Activated CD4-positive, CD25-positive, alpha-beta regulatory T cell treated with anti-CD3 and anti-CD28 coated beads, Interleukin-2, amount 50 U/mL, for 24 hours (primary cell): Measurements from ENCODE around the gene PRPF6.

Experiments
- ATAC-seq, 2 donors: fragments of 150-1000 bp; cut with Tn5 transposase; one replicate each; pipeline ENCODE4 v1.10.0; 2021; ENCODE audit warnings: mild to moderate bottlenecking in 1 of 2, moderate library complexity in 1 of 2

Gene PRPF6

DNA sequence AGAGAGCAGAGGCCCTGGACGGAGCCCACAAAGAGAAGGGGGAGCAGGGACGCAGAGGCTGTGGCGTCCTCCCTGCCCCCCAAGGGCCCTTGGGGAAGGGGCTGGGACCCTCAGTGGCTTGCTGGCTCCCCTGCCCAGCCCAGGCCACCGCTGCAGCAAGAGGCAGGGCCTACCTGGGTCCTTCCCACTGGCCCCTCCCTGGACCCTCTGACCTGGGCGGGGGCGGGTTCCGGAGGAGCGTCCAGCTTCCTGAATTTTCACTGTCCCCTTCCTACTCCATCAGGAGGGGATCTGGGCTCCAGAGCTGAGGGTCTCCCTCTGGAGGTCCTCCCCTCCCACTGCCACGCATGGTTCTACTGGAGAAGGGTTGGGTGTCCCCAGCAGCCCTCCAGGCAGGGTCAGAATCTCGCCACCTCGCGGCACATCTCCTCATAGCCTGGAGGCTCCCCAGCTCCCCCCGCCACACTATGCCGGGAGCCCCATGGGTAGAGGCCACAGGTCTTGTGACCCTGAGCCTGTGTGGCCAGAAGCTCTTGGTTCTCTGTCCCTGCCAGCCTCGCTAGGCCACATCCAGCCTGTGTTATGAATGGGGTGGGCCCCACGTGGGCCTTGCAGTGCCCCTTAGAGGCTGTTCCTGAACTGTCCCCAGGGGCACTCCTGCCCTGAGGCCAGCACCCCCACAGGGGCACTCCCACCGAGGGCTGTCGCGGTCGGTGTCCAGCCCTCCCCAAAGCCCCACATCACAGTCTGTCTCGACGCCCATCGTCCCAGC, 69.5 kb downstream of the PRPF6 start:
- no peak for ATAC-seq

GRCh38 chr20:64051033-64051452, 70.1 kb downstream of the PRPF6 start:
- ATAC-seq: no peak

GRCh38 chr20:64051561-64052325, 70.8 kb downstream of the PRPF6 start:
- no peak for ATAC-seq

DNA sequence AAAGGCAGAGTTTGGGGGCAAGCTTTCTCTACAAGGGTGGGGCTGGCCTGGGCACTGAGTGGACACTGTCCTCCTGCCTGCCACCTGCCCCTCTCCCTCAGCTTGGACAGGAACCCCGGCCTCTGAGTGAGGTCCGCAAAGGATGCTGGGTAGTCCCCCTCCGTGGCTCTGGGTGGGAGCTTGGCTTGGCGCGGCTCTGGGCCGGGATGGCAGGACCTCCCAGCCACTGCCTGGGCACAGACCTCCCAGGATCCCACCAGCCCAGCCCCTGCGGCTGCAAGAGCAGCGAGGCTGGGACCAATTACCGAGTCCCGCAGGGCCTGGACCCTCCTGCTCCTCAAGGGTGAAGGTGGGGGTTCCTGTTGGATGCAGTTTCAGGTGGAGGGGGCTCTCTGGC, 71.4 kb downstream of the PRPF6 start:
- no peak for ATAC-seq

DNA sequence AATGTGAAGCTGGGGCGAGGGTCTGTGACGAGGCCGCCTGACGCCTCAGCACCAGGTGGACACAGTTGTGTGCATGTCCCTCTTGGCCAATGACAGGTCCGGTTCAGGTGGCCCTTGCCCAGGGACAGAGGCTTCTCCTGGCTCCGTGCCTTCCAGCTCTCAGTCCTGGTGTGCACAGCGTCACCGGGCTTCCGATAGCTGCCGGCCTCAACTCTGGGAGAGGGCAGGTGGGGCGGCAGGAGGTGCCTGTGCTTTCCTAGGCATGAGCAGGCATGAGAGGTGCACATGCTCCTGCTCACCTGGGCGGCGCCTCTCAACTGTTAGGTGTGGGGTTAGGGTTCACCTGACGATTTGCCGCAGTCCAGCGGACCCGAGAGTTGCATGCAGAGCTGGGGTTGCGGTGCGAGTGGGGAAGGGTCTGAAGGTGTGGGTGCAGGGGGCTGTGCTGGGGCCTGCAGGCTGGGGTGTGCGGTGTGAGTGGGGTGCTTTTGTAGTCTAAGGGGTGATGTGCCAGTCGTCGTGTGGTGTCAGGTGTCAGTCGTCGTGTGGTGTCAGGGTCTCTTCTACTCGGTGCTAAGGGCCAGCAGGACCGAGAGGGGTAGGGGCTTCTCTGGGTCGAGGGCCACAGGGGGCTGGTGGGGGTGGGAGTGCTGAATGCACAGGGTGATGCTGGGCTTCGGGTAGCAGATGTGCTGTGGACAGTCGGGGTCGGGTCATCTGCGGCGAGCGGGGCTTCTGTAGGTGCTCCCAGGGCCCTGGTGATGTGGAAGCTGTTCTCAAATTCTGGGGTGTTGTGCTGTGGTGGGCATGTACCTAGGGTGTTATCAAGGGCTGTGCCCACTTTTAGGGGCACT, 72.3 kb downstream of the PRPF6 start:
- no peak for ATAC-seq

DNA sequence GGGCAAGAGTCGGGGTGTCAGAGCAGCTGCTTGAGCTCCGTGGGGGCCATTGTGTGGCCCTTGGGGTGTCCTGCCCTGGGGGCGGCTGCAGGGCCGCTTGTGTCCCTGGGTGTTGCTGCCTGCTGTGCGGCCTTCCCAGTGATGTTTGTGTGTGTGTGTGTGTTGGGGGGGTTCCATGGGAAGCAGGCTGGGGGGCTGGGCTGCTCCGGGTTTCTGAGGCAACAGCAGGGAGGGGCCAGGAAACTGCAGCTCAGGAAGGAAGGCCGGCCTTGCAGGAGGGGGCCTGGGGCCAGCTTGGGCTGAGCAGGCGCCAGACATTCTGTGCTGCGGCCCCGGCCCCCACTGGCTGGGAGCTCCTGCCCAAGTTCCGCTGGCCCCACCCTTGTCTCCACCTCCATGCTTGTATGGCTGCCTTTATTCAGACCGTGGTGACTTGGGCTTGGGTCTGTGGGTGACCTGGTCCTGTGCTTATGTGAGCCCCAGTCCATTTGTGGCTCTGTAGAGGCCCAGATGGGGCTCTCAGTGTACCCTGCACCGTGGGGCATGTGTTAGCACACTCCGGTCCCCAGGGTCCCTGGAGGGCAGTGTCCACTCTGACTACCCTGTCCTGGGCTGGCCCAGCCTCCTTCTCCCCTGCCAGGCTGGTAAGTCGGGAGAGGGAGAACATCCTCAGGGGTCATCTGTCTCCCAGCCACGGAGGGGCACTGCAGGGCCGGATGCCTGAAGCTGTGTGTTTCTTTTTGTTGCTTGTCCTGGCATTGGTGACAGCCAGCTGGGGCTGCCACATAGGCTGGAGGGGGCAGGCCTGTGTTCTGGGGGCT, 73.1 kb downstream of the PRPF6 start:
- ATAC-seq: no peak

DNA sequence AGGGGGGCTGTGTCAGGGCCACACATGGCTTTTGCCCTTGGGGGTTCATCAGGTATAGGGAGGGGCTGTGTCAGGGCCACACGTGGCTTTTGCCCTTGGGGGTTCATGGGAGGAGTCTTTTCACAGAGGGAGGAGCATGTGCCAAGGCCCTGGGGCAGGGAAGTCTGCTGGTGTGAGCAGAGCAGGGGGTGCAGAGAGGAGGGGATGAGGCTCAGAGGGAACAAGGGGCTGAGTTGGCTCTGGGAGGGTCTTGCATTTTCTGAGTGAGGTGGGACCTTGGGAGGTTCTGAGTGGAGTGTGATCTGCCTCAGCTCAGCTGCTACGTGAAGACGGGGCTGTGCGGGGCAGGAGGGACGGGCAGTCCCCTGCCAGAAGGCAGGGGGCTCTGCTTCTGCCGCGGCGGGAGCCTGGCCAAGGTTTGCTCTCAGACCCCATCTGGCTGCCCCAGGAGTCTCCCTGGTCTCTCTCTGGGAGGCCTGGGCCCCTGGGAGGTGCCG, 74.5 kb downstream of the PRPF6 start:
- ATAC-seq: no peak

GRCh38 chr20:64055893-64056638, 75.1 kb downstream of the PRPF6 start:
- no peak for ATAC-seq

GRCh38 chr20:64056639-64056888, 75.6 kb downstream of the PRPF6 start:
- no peak for ATAC-seq

DNA sequence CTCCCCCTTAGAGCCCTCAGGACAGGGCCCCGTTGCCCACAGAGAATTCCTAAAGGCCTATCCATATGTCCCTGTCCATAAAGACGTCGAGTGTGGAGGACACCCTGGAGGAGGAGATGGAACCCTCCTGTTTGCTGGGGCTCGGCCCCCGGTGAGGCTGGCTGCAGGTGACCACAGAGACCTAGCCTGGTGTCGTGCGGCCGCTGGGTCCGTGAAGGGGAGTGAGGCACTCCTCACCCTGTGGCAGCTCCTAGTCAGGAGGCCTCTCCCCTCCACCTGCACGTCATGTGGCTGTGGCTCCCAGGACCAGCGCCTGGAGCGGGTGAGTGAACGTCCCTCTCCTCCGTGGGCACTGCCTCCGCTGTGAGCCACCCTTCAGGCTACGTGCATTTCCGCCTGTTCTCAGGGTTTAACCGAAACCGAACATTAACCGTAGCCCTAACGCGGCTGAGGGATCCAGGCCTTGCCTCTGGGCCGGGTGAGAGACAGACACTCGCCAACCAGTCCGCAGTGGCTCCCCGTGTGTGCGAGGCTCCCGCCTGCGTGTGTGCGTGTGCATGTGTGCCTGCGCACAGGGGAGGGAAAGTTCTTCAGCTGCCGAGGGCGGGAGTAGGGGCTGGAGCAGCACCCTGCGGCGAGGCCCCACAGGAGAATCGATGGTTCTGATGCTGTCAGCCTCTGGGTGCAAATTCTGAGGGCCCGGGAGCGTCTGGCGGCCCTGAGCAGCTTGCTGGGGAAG, 76.1 kb downstream of the PRPF6 start:
- ATAC-seq: peak in 1 of 2 donors; percentile 21

DNA sequence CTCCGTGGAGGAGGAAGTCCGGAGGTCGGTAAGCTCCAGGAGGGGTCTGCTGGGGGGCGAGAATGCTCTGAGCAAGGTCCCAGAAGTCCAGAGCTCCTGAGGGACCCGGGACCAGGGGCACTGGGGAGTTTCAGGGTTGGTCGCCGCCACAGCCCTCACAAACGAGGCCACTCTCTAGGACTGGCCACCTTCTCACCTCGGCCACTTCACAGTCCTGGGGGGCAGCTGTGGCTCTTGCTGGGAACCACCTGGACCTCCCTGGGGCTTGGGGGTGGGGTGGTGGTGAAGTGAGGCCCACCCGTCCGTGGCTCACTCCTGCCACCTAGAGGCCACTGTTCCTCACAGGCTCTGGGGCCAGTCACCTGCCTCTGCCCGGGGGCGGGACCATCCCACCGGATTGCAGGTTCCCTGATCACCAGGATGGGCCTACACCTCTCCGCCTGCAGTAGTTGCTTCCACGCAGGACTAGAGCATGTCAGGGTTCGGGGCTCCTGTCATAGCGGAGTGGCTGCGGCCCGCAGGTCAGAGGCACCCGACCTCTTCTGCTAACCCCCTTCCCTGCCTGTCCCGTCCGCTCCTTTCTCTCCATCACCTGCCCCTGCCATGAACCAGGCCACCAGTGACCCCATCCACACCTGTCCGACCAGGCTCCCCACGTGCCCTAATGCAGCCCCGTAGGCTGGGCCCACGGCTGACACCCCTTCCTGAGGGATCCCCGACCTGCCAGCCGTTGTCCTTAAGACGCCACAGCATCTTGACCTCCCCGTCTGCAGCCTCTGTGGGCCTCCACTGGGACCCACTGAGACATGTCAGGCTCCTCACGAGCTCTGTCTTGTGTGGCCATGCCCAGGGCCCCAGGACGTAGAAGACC, 76.9 kb downstream of the PRPF6 start:
- peak; percentile 80 to 87 for ATAC-seq

GRCh38 chr20:64058536-64058935, 77.6 kb downstream of the PRPF6 start:
- no peak for ATAC-seq

- no peak for ATAC-seq
These were observed 81.3 kb downstream of the PRPF6 start for GRCh38 chr20:64062276-64062595.

DNA sequence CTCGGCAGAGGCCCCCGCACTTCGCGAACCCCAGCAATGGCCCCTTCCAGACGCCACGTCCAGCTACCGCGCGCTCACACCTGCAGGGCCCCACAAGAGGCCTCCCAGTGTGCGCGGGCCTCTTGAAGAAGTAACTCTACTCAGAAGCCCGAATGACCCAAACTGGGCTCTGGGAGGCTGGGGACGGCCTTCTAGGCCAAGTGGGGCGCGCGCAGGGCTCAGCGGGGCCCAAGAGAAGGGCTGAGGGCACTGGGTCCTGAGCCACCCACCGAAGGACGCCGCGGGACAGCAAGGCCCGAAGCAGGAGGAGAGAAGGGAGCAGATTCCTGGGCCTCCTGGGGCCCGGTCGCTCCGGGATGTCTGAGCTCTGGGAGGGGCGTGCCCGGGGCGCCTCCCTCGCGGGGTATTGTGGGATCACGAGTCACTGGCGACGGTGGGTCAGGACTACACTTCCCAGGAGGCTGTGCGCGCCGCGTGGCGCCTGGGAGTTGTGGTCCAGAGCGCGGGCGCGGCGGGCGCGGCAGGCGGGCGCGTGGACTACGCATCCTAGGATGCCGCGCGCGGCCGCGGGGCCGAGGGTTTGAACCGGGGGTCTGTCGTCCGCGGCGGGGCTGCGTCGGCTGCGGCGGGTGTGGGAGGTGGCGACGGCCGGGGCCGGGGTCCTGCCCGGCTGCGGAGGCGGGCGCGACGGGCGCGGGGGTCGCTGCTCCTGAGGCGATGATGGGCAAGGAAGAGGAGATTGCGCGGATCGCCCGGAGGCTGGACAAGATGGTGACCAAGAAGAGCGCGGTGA, 81.9 kb downstream of the PRPF6 start, which contains the start of gene TCEA2:
Gene TCEA2 (plus strand): TSS at position 603 of the 793 bp plus-strand sequence. CDS start 115 bp downstream, at position 718.
- peak; percentile 96 to 98 for ATAC-seq

DNA sequence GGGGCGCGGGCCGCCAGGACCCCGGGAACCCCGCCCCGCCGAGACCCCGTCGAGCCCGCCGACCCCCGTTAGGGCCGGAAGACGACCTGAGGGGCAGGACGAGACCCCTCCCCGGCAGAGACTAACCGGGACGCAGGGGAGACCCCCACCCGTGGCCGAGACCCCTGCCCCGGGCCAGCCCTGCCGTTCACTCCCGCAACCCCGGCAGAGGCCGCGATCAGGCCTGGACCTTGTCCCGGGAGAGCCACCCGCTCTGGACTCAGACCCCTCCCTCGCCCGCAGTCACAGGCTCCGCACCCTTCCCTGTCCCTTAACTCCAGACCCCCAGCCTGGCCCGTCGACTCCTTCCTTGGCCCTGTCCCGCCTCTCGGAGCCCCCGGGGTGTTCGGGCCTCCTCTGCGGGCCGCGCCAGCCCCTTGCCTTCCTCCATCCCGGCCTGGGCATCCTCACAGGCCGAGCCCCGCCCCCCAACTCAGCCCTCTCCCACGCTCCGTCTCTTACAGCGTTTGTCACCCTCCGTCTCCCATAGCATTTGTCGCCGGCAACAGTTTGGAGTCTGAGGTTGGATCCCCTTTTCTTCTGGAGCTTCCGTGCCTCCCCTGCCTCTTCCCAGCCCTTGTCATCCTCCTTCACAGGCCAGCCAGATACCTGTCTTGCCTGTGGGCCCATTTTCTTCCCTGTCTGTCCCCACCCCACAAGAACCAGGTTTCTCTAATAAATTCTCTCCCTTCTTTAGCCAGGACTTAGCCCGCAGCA, 82.6 kb downstream of the PRPF6 start:
- no peak for ATAC-seq

GRCh38 chr20:64064145-64064698, 83.3 kb downstream of the PRPF6 start:
- ATAC-seq: no peak

DNA sequence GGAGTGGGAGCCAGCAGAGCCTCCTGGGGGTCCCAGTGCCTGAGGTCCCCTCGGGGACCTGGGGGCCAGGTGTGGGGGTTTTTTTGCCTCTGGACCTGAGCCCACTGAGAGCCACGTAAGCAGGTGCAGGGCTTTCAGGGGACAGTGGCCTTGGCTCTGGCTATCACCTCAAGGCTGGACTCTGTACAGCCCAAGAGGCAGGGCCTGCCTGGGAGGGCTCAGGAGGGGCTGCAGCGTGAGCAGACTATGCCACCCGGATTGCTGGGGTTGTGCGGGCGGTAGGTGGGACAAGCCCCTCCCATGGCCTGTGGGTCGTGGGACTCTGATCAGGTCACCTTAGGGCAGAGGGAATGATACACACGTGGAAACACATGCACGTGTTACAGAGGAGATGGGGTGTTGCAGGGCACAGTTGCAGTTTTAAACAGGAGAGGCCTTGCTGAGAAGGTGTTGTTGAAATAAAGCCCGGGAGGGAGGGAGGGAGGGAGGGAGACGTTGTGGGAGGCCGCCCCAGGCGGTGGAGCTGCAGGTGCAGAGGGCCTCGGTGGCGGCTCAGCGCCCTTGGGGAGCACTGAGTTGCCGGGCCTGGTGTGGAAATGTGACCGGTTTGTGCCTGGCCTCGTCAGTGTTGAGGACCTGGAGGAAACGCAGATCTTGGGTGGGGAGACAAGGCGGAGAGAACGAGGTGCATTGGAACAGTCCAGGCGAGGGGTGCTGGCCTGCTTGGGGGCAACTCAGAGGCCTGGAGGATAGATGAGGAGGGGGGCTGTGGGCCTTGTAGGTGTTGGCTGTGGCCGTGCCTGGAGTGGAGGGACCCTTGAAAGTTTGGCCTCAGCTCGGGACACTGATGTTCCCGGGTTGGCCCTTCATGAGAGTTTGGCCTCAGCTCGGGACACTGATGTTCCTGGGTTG, 84.4 kb downstream of the PRPF6 start:
- ATAC-seq: no peak
